SU-DHL-6 (cell line): ENCODE results near the gene SLC1A1.

Experiments
- H2AFZ ChIP-seq: fragments of 200-600 bp; sonication (generic); 2 replicates; pipeline ENCODE4 v1.6.1; 2014; ENCODE audit warnings: low read depth, mild to moderate bottlenecking, moderate library complexity, mixed read lengths, antibody characterized with exemption, low read length; ENCODE audit not compliant: severe bottlenecking
- H3F3A ChIP-seq: fragments of 200-600 bp; shearing (Covaris generic); 2 replicates; pipeline ENCODE4 v1.6.0; 2016; ENCODE audit warnings: antibody characterized with exemption, mild to moderate bottlenecking; ENCODE audit not compliant: insufficient read depth
- H3K27ac ChIP-seq: fragments of 200-600 bp; sonication (generic); 2 replicates; pipeline ENCODE4 v1.5.1; 2016; ENCODE audit warnings: low read depth, mild to moderate bottlenecking, low read length, moderate library complexity, mixed read lengths
- H3K27me3 ChIP-seq: fragments of 200-600 bp; sonication (generic), shearing (Covaris generic); 2 replicates; pipeline ENCODE4 v1.6.0; 2014; ENCODE audit warnings: mild to moderate bottlenecking, low read length
- H3K36me3 ChIP-seq: fragments of 200-600 bp; sonication (generic); 2 replicates; pipeline ENCODE4 v1.6.1; 2014; ENCODE audit warnings: mild to moderate bottlenecking, low read length, mixed read lengths
- H3K4me2 ChIP-seq: fragments of 300-600, 200-600 bp; shearing (Covaris generic), sonication (generic); 2 replicates; pipeline ENCODE4 v1.6.0; 2014; ENCODE audit warnings: low read length, low read depth, mild to moderate bottlenecking; ENCODE audit not compliant: poor library complexity, severe bottlenecking
- H3K4me3 ChIP-seq: fragments of 200-600 bp; sonication (generic); 2 replicates; pipeline ENCODE4 v1.5.1; 2014; ENCODE audit warnings: antibody characterized with exemption, low read length, mild to moderate bottlenecking, mixed read lengths; ENCODE audit not compliant: insufficient read depth, poor library complexity, severe bottlenecking
- H3K79me2 ChIP-seq: fragments of 200-600 bp; sonication (generic); 2 replicates; pipeline ENCODE4 v1.6.1; 2014; ENCODE audit warnings: mild to moderate bottlenecking, low read length, moderate library complexity; ENCODE audit not compliant: insufficient read depth
- H3K9ac ChIP-seq: fragments of 200-600 bp; sonication (generic); 2 replicates; pipeline ENCODE4 v1.7.0; 2014; ENCODE audit warnings: mild to moderate bottlenecking, low read length
- H3K9me2 ChIP-seq: fragments of 200-600 bp; sonication (generic); replicated peaks from 2 replicates; pipeline ENCODE4 v1.6.1; 2014; ENCODE audit warnings: low read length; ENCODE audit not compliant: insufficient read depth
- H3K9me3 ChIP-seq: fragments of 200-600 bp; sonication (generic); 2 replicates; pipeline ENCODE4 v1.6.1; 2014; ENCODE audit warnings: low read length, mixed read lengths; ENCODE audit not compliant: insufficient read depth
- H4K20me1 ChIP-seq: fragments of 200-600 bp; sonication (generic); 2 replicates; pipeline ENCODE4 v1.6.1; 2014; ENCODE audit warnings: low read depth, mild to moderate bottlenecking, antibody characterized with exemption, low read length, moderate library complexity, mixed read lengths
- CTCF ChIP-seq: fragments of 200-600 bp; sonication (generic); IDR thresholded peaks from one replicate; pipeline ENCODE4 v1.5.1; 2017; ENCODE audit warnings: antibody characterized with exemption, mild to moderate bottlenecking, low read length, moderate library complexity; ENCODE audit not compliant: insufficient read depth, poor library complexity, severe bottlenecking
- EZH2phosphoT487 ChIP-seq: fragments of 200-600 bp; sonication (generic), shearing (Covaris generic); conservative IDR thresholded peaks from 2 replicates; pipeline ENCODE4 v1.6.1; 2018; ENCODE audit warnings: mild to moderate bottlenecking, antibody characterized with exemption, low read length, moderate library complexity, mixed read lengths

The SLC1A1 gene

GRCh38 chr9:4465910-4466309 lies 24.4 kb upstream of the SLC1A1 start:
- Histone ChIP-seq H3K9me2 (no peaks in the 10 kb centered on the region), H3K4me3 (no peak overlapping the region), H3F3A (no peaks in the 10 kb centered on the region; the same call in 1 of the 2 replicates), H3K36me3 (no peaks in the 10 kb centered on the region), H3K27me3 (no peaks in the 10 kb centered on the region), H3K79me2 (no peaks in the 10 kb centered on the region), H3K9ac (no peak overlapping the region), H3K4me2 (peak overlapping the region; percentile 51), H3K27ac (peak overlapping the region; percentile 83), H3K9me3 (no peaks in the 10 kb centered on the region), H4K20me1 (no peaks in the 10 kb centered on the region), H2AFZ (peak overlapping the region; percentile 49)
- TF ChIP-seq CTCF (no peak), EZH2phosphoT487 (no peak)

GRCh38 chr9:4475301-4475700 lies 15.0 kb upstream of the SLC1A1 start:
- H3K4me3 ChIP-seq: no peak overlapping the region
- no peaks in the 10 kb centered on the region for H4K20me1 ChIP-seq
- no peaks in the 10 kb centered on the region for H3K9me3 ChIP-seq
- H3K4me2 ChIP-seq: no peak overlapping the region
- no peak overlapping the region for H3K27ac ChIP-seq
- no peak overlapping the region for H3K9ac ChIP-seq
- H3K36me3 ChIP-seq: no peaks in the 10 kb centered on the region
- H3K9me2 ChIP-seq: no peaks in the 10 kb centered on the region
- no peaks in the 10 kb centered on the region for H3F3A ChIP-seq
- TF ChIP-seq CTCF (no peak), EZH2phosphoT487 (no peak)
- H3K27me3 ChIP-seq: no peaks in the 10 kb centered on the region
- no peak overlapping the region for H2AFZ ChIP-seq
- no peaks in the 10 kb centered on the region for H3K79me2 ChIP-seq

- Histone ChIP-seq H3K9ac (no peak overlapping the region), H3K4me3 (no peak overlapping the region), H3K79me2 (no peaks in the 10 kb centered on the region), H2AFZ (no peak overlapping the region), H3K36me3 (no peaks in the 10 kb centered on the region), H3K27ac (no peak overlapping the region), H3K27me3 (no peaks in the 10 kb centered on the region), H3K9me3 (no peaks in the 10 kb centered on the region), H3K9me2 (no peaks in the 10 kb centered on the region), H3K4me2 (no peak overlapping the region), H4K20me1 (no peaks in the 10 kb centered on the region), H3F3A (no peaks in the 10 kb centered on the region)
- TF ChIP-seq EZH2phosphoT487: no peak
- TF ChIP-seq CTCF: no peak
These were observed 4.1 kb upstream of the SLC1A1 start for GRCh38 chr9:4486176-4486575.
